HG03135 (cell line): ENCODE data around the gene SLC13A4.

Source experiments
- ATAC-seq: cut with Tn5 transposase; IDR thresholded peaks from one replicate; pipeline ENCODE4 v1.9.1; 2021; ENCODE audit warnings: mild to moderate bottlenecking, moderate library complexity; ENCODE audit not compliant: unreplicated experiment

The SLC13A4 gene

DNA sequence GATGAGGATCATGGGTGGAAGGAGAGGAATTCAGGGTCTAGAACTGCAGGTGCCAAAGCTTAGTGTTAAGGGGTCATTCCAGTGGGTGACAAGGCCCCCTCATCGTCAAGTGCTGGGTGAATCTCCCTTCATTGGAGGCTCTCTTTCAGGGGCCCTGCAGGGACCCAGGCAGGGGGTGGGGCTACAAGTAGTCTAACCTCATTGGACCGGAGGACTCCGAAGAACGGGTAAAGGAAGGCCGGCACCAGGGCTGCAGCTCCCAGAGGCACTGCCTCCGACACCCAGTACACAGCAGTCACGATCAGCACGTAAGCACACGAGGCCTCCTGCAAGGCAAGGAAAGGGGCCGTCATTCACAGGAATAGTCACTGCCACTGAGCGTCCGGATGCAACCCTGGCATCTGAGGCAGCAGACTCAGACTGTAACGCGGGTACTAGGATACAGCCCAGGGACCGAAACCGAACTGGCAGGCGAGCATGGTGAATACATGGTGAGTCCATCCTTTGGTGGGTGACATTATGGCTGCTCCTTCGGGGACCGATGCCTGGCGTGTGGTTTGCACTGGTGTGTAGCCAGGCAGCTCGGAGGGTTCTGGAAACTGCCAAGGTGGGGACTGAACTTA is 6.7 kb downstream of the SLC13A4 start:
- no peak for ATAC-seq

DNA sequence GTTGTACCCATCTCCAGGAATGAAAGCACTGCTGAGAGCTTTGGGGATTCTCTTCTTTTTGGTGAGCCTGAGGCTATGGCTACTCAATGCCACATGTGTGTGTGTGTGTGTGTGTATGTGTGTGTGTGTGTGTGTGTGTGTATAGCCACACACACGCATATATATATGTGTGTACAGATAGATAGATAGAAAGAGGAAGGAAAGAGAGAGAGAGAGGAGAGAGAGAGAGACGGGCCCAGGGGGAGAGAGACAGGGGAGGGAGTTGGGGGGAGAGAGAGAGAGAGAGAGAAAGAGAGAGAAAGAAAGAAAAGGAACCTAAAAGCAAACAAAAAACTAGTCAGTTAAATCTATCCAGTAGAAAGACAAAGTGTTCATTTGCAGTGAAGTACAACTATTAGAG is 8.3 kb downstream of the SLC13A4 start:
- no peak for ATAC-seq

DNA sequence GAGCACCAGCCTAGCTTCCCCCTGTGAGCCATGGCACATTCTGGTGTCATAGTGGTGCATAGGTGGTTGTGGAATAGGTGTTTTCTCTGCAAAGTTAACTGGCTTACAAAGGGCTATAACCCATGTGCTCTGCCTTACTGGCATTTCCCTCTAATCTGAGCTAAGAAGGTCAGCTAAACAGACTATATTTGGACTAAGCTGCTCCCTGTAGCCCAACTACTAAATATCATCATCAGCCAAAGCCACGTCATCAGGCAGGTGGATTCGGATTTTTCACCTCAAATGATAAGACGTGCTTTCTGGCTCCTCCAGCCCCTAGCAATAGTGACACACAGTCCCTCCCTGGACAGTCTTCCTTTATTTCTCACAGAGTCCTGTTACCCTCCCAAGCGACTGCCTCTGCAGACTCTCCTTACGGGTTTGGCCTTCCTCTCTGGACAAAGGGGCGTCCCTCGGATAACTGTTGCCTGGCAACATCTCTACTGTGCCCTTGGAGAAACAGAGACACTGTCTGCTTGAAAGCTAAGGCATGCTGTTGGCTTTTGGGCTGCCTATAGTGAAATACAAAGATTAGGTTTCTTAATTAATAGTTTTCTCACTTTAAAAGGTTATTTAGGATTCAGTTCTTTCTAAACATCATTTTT is 9.1 kb downstream of the SLC13A4 start:
- no peak for ATAC-seq

DNA sequence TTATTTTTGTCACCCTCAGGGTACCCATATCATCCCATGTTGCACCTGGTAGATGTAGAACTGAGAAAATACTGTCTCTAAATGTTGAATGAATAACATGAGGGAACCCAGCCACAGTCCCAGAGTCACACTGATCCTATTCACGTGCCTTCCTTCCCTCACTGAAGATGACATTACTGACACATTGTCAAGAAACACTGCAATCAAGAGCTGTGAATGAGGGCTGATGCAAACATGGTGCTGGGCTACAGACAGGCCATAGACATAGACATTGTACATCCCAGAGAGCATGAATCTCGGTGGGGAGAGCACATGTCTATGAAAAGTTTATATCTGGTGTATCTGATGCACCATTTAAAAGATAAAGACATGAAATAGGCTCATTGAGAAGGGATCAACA is 9.8 kb downstream of the SLC13A4 start:
- no peak for ATAC-seq

DNA sequence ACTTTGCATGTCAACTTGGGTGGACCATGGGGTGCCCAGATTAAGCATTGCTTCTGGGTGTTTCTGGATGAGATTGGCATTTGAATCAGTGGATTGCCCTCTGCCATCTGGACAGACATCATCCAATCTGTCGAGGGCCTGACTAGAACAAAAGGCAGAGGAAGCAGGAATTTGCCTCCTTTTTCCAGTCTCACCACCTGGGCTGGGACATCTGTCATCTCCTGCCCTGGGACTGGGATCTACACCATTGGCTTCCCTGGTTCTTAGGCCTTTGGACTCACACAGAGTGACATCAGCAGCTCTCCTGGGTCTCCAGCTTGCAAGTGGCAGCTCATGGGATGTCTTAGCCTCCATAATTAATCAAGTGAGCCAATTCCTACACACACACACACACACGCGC is 10.3 kb downstream of the SLC13A4 start:
- no peak for ATAC-seq

DNA sequence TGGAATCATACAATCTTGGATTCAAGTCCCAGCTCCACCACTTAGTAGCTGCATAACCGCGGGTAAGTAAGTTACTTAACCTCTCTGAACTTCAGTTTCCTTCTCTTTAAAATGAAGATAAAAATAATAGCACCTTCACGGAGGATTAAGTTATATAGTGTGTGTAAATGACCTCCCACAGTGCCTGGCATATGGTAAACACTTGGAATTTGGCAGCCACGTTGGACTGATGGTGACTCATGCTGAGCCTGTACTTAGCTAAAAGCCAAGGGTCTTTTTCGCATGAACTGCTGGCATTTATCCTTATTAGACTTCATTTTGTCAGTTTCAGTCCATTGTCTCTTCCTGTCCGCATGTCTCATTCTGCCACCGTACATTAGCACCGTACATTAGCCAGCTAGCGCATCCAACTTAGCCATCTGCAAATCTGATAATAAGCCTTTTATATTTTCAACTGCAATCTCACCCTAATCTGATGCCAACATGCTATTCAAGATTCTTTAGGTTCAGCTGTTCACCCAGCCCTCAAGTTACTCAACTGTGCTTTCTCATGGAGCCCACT is 11.2 kb downstream of the SLC13A4 start:
- ATAC-seq = no peak

DNA sequence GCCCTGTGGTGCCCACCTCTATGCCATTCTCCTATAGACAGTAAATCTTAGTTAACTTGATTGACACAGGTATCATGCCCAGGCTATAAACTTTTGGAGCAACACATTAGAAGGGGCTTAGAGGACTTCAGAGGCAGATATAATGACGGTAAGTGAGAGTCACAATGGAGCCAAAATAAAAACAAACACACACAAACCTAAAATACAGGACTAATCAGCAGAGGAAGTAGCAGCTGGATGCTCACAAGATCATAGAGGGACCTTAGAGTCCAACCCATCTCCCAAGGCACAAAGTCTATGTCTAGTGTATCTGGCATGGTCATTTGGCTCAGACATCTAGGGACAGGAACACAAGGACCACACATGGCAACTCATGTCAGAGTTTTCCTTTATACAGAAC is 12.3 kb downstream of the SLC13A4 start:
- ATAC-seq = no peak

DNA sequence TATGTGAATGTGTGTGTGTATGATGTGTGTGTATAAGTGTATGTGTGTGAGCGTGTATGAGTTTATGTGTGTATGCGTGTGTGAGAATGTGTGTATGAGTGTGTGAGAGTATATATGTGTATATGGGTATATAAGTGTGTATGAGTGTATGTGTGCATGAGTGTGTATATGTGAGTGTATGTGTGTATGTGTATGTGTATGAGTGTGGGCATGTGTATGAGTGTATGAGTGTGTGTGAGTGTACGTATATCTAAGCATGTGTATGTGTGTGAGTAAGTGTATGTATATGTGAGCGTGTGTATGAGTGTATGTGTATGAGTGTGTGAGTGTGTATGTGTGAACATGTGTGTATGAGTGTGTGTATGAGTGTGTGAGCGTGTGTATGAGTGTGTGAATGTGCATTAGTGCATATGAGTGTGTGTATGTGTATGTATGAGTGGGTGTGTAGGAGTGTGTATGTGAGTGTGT is 12.9 kb downstream of the SLC13A4 start:
- no peak for ATAC-seq

DNA sequence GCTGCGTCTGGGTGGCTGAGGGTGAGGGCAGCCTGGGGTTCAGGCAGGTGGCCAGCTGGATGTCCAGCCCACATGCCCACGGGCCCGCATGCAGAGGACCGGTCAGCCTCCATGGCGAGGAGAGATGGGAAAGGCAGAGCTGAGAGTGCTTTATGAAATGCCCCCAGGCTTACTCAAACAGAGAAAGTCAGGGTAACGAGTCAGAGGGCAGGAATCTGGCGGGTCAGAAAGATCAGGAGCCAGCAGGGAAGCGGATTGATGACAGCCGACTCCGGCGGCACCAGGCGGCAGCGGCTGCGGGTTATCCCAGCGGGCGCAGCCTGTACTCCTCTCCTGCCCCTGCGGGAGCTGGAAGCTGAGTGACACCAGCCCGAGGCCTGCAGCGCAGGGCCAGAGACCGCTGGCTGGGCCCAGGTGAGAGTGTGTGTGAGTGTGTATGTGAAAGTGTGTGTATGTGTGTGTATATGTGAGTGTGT is 13.4 kb downstream of the SLC13A4 start:
- no peak for ATAC-seq

DNA sequence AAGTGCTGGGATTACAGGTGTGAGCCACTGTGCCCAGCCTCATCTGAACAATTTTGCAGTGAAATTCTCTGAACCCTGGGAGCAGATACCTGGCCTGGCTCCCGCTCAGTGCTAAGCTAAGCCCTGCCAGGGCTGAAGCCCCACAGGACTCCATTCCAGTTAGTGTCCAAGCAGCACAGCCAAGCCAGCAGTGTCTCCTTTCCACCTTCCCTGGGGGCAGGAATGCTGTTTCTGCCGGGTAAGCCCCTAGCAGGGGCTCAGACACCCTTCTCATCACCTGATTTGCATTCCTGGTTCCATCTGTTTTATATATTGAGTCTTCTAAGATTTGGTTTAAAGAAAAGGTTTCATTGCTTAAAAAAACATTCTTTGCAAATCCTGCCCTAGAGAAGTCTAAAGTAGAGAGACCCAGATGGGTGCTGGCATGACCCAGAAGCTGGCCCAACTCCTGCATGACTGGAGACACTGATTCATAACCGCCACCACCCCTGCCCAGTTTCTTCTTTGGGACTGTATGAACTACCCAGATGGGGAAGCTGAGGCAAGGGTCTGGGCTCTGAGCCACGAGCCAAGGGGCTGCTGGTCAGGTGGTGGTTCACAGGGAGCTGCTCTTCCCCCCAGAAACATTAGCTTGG is 14.0 kb downstream of the SLC13A4 start:
- no peak for ATAC-seq

DNA sequence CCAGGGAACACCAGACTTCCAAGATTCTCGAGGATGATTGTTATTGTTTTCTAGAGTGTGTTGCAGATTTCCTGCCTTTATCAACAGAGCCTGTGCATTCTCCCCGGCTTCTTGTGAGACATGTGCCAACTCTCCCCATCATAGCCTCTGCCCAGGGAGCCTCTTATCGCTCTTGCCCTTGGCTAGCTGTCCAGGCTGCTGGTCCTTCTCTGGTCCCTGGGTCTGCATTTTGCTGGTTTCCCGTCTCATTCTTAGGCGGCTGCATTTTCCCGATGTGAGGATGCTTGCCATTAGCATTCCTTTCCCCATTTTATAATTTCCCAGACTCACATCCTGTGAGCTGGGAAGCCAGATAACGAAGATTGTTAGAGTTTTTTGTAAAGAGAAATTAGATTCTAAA is 15.2 kb downstream of the SLC13A4 start:
- no peak for ATAC-seq

DNA sequence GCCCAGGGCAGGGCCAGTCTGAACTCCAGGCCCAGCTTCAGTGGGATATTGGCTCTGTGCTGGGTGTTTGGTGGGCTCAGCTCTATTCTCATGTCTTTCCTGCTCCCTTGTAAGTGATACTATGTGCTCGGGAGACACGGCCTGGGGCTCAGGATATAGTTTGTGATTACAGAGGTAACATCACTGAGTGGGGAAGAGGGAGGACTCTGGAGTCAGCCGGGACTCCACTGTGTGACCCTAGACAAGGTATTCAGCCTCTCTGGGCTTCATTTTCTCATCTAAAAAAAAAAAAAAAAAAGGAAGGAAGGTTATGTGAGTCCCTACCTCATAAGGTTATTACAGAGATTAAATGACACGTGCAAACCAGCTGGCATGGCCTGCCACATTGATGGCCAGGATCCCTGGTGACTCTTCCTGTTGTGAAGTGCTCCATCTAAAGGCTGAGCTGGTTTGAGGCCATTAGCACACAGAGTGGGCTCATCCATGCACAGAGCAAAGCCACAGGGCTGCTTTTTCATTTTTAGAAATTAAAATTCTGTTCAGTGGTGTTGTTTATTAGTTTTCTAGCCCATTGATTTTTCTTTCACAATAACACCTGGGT is 15.7 kb downstream of the SLC13A4 start:
- no peak for ATAC-seq

DNA sequence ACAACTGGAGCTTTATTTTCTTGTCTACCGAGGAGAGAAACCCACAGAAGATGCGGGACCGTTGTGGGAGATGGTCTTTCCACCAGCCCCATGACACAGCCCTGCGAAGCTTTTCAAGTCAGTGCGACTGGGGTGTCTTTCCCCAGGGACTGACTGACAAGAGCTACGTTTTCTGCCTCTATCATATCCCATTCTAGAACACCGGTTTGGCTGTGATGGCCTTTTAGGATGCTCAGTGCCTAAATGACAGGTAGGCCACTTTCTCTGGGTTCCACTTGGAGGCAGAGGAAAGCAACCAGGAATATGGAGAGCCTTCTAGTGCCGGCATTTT is 16.9 kb downstream of the SLC13A4 start:
- no peak for ATAC-seq

DNA sequence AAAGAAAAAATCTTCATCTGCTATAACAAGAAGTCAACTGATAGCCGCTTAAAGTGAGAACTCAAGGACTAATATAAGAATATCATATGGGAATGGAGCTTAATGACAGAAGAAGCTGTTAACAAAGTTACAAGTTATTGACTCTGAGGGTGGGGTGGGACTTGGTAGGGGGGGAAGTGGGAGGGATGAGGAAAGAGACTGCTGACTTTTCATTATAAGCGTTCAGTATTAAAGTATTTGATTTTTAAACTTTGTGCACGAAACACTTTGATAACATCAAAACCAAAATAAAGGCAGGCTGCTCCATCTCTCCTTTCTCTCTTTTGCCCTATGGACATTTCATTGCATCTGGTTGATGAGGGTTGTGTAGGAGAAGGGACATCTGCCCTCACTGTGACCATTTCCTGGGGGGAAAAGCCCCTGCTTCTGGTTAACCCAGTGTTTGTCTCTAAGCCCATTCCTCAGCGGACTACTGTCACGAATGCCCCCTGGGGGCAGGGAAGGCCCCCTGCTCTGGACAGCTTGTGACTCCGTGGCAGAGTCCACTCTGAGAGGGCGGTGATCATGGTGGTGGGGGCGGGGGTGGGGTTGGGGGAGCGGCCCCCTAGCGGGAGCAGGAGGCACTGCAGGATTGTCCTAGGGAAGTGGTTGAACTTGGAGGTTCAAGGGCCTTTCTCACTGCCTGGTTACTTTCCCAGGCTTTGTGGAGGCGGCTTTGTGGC is 17.4 kb downstream of the SLC13A4 start:
- no peak for ATAC-seq

DNA sequence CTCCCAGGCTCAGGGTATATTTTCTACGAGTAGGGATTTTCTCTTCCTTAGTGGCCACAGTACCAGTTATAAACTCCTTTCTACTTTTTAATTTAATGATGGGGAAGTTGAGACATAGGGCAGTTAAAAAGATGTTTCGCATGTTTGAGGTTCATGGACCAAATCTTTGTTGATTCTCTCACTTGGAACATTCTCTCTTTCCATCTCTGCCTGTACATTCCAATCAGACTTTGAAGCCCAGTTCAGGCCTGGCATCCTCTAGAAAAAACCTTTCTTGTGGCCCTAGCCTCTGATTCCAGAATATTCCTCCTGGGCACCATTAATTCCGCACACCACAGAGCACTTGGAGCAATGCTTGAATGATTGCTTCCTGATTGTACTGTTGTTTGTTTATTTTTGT is 18.5 kb downstream of the SLC13A4 start:
- no peak for ATAC-seq

DNA sequence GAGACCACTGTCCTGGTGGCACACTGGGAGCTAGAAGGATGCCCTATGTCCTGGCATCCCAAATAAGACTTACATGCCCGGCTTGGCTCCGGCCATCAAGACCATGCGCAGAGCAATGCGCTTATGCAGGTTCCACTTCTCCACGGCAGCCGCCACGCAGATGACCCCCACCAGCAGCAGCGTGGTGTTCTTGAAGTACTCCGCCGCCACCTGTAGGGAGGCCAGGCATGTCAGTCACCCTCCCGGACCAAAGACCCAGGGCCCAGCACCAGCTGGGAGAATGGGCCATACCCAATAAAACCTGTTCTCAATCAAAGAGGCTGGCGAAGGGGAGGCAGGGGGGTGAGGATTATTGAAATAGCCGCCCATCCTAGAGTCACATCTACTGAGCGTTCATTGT is 19.9 kb downstream of the SLC13A4 start:
- ATAC-seq = no peak

DNA sequence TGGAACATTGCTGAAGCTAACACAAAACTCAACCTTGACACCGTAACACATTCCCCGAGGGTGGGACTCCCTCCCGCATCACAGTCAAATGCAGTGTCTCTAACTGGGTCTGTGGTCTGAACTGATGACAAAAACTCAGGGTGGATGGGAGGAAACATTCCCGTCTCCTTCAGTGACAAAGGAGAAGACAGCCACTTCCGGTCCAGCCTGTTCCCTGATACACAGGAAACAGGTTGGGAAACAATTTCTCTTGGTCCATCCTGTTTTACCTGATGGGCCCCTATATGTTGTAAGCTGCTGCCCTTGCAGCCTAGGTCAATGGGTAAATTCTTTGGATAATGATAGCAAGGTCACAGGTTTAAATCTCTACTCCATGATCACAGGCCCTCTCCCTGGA is 20.4 kb downstream of the SLC13A4 start:
- no peak for ATAC-seq

DNA sequence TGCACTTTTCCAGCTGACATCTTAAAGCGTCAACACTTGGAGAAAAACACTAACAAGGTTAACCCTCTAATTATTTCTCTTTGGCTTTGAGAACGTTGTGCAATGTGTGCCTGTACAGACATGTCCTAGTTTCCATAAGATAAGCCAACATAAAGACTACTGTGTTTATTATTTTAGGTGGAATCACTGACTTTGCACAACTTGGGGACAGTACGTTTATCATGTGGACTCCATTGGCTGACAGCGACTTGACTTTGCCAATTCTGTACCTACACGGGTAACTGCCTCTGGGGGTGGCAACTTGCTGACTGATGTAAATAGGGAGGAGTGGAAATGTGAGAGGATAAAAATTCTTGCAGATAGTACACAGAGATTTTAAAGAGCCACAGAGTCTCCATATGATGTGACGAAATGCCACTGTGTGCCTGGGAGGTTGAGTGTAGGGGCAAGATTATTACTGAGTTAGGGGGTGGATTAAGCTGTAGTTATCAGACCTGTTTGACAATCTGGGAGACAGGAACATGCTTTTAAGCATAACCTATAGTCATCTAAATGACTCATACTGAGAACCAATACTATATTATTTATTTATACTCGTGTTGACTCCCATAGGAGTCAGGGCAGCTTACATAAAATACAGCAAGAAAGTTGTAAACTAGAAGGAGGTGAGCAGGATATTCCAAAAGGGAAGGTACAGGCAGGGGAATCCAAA is 21.0 kb downstream of the SLC13A4 start:
- ATAC-seq = no peak

DNA sequence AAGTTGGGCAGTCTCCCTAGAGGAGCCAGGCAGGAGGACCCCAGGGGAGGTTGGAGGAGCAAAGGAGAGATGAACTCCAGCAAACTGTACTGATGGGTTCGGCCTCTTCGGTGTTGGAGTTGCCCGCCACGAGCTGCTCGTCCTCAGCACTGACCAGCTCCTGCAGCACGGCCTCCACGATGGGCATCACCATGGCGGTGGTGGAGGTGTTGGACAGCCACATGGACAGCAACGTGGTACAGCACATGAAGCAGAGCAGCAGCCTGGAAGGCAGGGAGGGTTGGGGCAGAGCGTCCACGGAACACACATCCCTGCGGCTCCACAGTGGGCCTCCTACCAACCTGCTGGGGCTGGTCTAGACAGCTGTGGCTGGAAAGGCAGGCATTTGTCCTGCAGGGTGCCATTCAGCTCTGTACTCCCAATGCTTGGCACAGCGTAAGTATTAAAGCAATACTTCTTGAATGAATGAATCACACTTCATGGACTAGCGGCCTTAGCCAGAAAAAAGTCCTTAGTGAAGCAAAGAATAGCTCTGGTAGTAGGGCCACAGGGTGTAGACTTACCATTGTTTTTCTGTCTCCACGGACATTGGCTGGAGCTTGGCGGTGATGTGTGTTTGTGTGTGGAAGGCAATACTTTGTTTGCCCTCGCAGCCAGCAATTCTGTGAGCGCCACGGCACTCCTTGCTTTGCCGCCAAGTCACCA is 21.8 kb downstream of the SLC13A4 start:
- no peak for ATAC-seq

DNA sequence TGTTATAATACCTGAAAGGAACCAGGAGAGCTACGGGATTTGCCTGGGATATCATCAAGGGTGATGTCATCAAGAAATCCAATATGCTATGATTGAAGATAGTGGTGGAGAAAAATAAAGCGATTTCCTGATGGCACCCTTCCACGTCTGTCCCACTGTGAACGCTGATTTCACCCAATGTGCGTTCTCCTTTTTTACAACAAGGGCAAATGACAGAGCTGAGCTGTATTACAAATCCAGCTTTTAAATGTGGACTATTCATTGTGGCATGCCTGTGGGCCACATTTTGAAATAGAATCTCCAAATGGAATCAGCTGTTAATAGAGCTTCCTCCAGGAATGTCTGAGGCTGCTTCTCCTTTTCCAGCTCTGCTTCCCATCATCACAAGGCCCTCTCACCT is 23.3 kb downstream of the SLC13A4 start:
- ATAC-seq = no peak
